GM12874 (cell line): ENCODE data around the gene ARHGAP18.

Experiments
- CTCF ChIP-seq: IDR thresholded peaks from 2 replicates; pipeline ENCODE4 v1.5.1; 2011; ENCODE audit warnings: low read depth, mild to moderate bottlenecking, control low read depth, low read length, moderate library complexity; ENCODE audit not compliant: insufficient read depth

Gene ARHGAP18

DNA sequence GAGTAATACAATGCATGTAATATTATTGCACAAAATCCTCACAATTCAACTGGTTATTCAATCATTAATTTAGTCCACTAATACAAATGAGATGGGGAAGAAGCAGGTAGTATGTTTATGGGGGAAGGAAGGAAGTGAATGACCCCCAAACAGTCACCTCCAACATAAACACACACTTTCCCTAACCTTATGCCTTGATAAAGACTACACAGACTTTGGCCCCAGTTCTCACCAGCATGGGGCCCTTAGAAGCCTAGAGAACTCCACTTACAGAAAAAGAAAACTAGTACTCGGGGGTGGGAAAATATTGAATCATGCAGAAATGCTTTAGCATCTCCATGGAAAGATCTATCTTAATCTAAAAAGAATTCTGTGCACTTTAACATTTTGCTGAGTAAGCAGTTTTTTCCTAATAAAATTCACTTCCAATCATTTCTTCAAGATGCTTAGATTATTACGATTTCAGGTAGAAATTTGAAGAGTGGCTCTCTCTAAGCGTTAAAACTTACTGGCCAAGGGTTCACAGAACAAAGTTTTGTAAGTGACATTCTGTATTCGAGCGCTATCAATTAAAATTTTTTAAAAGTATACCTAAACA lies 18.8 kb downstream of the ARHGAP18 start:
- TF ChIP-seq CTCF, result no peak

DNA sequence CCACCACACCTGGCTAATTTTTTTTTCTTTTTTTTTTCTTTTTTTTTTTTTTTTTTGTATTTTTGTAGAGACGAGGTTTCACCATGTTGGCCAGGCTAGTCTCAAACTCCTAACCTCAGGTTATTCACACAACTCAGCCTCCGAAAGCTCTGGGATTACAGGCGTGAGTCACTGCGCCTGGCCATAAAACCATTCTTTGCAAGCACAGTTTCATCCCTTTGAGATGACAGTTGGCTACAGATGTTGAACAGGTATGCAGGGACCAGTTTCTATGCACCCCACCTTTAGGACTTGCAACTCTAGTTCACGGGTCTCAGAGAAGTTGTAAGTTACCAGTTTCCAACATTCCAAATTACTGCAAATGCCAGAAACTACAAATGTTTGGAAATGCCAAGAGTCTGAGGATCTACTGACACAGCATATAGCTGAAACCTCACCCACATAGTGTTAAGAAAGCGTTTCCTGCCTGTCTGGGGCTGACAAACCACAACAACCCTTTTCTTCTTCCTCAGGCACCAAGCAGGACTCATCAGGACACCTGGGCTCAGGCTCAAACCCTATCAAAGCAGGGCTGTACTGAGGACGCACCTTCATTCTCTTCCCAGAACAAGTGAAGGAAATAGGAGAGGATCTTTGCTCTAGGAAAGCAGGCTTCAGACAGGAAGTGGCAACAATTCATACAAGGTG lies 22.9 kb downstream of the ARHGAP18 start:
- no peak for TF ChIP-seq CTCF

DNA sequence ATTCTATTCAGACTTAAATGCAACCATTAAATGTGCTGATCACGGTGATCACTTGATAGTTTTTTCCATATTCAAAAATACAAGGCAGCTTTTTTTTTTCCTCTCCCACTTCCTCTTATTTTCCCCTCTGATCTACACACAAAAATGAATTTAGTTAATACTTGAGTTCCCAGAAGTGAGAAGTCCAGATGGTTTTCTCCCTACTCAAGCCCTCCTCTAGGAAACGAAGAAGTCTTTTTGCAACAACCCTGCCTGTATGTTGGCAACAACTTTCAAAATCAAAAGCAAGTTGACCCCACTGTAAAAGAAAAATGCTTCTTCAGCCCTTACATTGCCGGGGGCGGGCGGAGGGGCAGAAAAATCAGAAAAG lies 24.3 kb downstream of the ARHGAP18 start:
- no peak for TF ChIP-seq CTCF

- TF ChIP-seq CTCF, result no peak
These were observed 24.9 kb downstream of the ARHGAP18 start for GRCh38 chr6:129684903-129685661.

- no peak for TF ChIP-seq CTCF
These were observed 25.6 kb downstream of the ARHGAP18 start for GRCh38 chr6:129684323-129684884.

GRCh38 chr6:129683601-129684322 lies 26.2 kb downstream of the ARHGAP18 start:
- no peak for TF ChIP-seq CTCF

DNA sequence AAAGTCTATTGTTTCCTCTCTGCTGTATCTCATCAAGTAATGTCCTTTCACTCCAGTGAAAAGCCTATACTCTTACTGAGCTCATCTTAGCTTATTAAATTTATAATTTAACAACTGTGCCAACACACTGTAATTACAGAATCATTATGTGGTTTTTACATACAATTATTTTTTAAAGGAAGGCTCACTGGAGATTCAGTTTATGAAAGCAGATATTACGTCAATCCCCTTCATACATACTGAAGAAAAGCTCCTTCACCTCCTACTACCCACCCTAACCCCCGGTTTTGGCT lies 28.1 kb downstream of the ARHGAP18 start:
- no peak for TF ChIP-seq CTCF
